Hepatocyte (in vitro differentiated cells): ENCODE data around the gene FIS1. TPM values are rescaled to one million over a fixed set of nuclear protein-coding genes. Genes with fewer than 3 reads are reported as not detected.
A peak's percentile ranks its signal among the peaks of the same experiment; 100 is the strongest.

Experiments
- DNase-seq: peaks from one replicate; pipeline ENCODE4 v3.0.0-alpha.2; 2016; ENCODE audit warnings: low spot score
- H2AFZ ChIP-seq: fragments of 200-600 bp; sonication (generic); 2 replicates; pipeline ENCODE4 v1.6.0; 2016; ENCODE audit warnings: antibody characterized with exemption, mild to moderate bottlenecking
- H3K27ac ChIP-seq: fragments of 200-600 bp; sonication (generic); 2 replicates; pipeline ENCODE4 v1.5.1; 2016; ENCODE audit warnings: mild to moderate bottlenecking
- H3K27me3 ChIP-seq: fragments of 200-600 bp; sonication (generic); 2 replicates; pipeline ENCODE4 v1.6.1; 2016
- H3K36me3 ChIP-seq: fragments of 200-600 bp; sonication (generic); replicated peaks from 2 replicates; pipeline ENCODE4 v1.5.1; 2016; ENCODE audit warnings: low read depth; ENCODE audit not compliant: insufficient read depth
- H3K4me1 ChIP-seq: fragments of 200-600 bp; sonication (generic); 2 replicates; pipeline ENCODE4 v1.5.1; 2016; ENCODE audit warnings: mild to moderate bottlenecking, moderate library complexity; ENCODE audit not compliant: insufficient read depth
- H3K4me2 ChIP-seq: fragments of 200-600 bp; sonication (generic); 2 replicates; pipeline ENCODE4 v1.6.0; 2016
- H3K4me3 ChIP-seq: fragments of 200-600 bp; sonication (generic); 2 replicates; pipeline ENCODE4 v1.5.1; 2016; ENCODE audit warnings: mild to moderate bottlenecking
- H3K79me2 ChIP-seq: fragments of 200-600 bp; sonication (generic); 2 replicates; pipeline ENCODE4 v1.6.0; 2017; ENCODE audit warnings: mild to moderate bottlenecking
- H3K9me2 ChIP-seq: fragments of 200-600 bp; sonication (generic); replicated peaks from 2 replicates; pipeline ENCODE4 v1.6.0; 2017; ENCODE audit warnings: mild to moderate bottlenecking; ENCODE audit not compliant: insufficient read depth
- H3K9me3 ChIP-seq: fragments of 200-600 bp; sonication (generic); 2 replicates; pipeline ENCODE4 v1.5.1; 2016; ENCODE audit warnings: low read depth, mild to moderate bottlenecking
- H4K20me1 ChIP-seq: fragments of 200-600 bp; sonication (generic); 2 replicates; pipeline ENCODE4 v1.6.0; 2016; ENCODE audit warnings: mild to moderate bottlenecking; ENCODE audit not compliant: insufficient read depth, poor library complexity, severe bottlenecking
- CTCF ChIP-seq: fragments of 200-600 bp; sonication (generic); IDR thresholded peaks from 2 replicates; pipeline ENCODE4 v1.5.1; 2016; ENCODE audit warnings: antibody characterized with exemption, mild to moderate bottlenecking; ENCODE audit not compliant: poor library complexity
- EZH2 ChIP-seq: fragments of 200-600 bp; sonication (generic); IDR thresholded peaks from 2 replicates; pipeline ENCODE4 v1.6.1; 2016; ENCODE audit warnings: antibody characterized with exemption, mild to moderate bottlenecking, borderline replicate concordance
- EZH2phosphoT487 ChIP-seq: fragments of 200-600 bp; sonication (generic); IDR thresholded peaks from one replicate; pipeline ENCODE4 v1.6.1; 2018; ENCODE audit warnings: antibody characterized with exemption, mild to moderate bottlenecking, low read depth, moderate library complexity; ENCODE audit not compliant: unreplicated experiment, severe bottlenecking
- WGBS: methylation state at CpG from one replicate; pipeline ENCODE4 v1.1.6; 2016; ENCODE audit warnings: low lambda C conversion rate; ENCODE audit errors: missing lambda C conversion rate; 5-methylcytosine and 5-hydroxymethylcytosine counted together
- polyA plus RNA-seq: library from polyadenylated mRNA; unstranded; fragments of >200 nt; fragmentation: Nextera tagmentation; extraction: Ambion mirVana; gene quantifications from 2 replicates; pipeline ENCODE4 v1.2.1, GENCODE V29; 2016
- total RNA-seq: library from RNA; depleted of rRNA; stranded (reverse); fragments of >200 nt; gene quantifications from 2 replicates; pipeline ENCODE4 v1.2.3, GENCODE V29; 2014

The FIS1 gene
- total and polyA plus RNA-seq, 2 experiments from 2014 or later = 150 to 193 TPM

- H4K20me1 ChIP-seq = no peaks in the 10 kb centered on the region
- TF ChIP-seq EZH2phosphoT487 = no peak
- H3K27me3 ChIP-seq = no peaks in the 10 kb centered on the region
- no peaks in the 10 kb centered on the region for H3K9me2 ChIP-seq
- peaks cover 21% of the 10 kb centered on the region for H3K4me1 ChIP-seq
- H3K27ac ChIP-seq = peak overlapping the region; percentile 92
- no peak for DNase-seq
- under 1% methylated on average over 30 of the region's 34 CpGs for WGBS
- peak overlapping the region; percentile 62 for H2AFZ ChIP-seq
- no peaks in the 10 kb centered on the region for H3K36me3 ChIP-seq
- H3K9me3 ChIP-seq = no peaks in the 10 kb centered on the region
- H3K79me2 ChIP-seq = peaks cover 55% of the 10 kb centered on the region
- H3K4me2 ChIP-seq = peak overlapping the region; percentile 82
- peak overlapping the region; percentile 33 for H3K4me3 ChIP-seq
These were observed 28.0 kb downstream of the FIS1 start for GRCh38 chr7:101216860-101217387.

DNA sequence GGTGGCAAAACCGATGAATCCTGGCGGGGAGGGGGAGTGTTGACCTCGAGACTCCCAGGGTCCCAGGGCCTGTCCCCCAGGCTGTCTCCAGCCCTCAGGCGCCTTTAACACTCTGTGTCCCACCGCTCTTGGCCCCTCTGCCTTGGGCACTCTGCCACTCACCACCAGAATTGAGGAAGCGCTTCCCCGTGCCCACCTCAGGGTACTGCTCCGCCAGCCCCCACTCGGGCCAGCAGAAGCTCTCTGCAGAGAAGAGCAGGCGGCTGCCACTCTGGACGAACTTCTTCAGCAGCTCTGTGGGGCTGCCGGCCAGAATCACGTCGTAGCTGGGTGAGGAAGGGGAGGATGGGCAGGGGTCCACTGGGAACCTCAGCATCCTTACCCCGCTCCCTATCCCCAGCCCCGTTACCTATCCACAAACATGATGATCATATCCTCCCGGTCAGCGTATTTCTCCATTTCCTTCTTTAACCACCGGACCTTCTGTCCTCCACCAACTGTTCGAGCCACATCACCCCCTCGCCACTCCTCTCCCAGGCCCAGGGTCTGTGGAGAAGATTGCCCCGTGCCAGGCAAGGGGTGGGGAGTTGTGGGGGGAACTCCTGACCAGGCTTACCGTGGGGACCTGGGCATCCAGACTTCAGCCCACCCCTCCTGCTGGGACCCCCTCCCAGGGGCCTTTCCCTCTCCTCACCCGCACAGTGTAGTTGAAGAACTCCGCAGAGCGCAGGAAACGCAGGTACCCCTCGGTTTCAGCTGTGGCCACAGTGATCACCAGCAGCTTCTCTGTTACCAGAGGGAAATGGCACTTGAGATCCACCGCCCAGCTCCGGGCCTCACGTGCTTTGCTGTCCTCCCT lies 28.7 kb downstream of the FIS1 start:
- Histone ChIP-seq H3K4me2 (peak overlapping the region; percentile 82), H4K20me1 (no peaks in the 10 kb centered on the region), H3K27me3 (no peaks in the 10 kb centered on the region), H3K36me3 (no peaks in the 10 kb centered on the region), H3K79me2 (peaks cover 49% of the 10 kb centered on the region), H3K27ac (peak overlapping the region; percentile 92), H3K4me3 (peak overlapping the region; percentile 33), H3K9me3 (no peaks in the 10 kb centered on the region), H3K4me1 (peaks cover 21% of the 10 kb centered on the region), H3K9me2 (no peaks in the 10 kb centered on the region), H2AFZ (peak overlapping the region; percentile 62)
- TF ChIP-seq EZH2phosphoT487 (no peak), CTCF (no peak), EZH2 (no peak)
- 67% methylated on average over 30 of the region's 31 CpGs for WGBS
- DNase-seq = no peak

DNA sequence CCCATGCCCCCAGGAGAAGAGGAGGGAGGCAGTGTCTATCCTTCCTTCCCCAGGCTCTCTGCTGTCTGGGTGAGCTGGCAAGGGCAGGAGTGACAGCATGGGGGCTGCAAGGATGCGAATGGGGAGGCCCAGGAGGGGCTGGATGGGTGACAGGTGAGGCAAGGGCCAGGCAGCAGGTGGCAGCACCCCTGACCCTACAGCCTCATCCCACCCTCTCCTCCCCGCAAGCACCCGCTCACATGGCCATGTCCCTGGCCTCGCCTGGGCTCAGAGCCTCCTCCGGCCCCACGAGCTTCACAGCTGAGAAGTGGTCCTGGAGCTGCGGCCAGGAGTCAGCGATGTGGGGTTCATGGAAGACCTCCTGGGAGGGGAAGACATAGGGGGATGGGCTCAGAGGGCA lies 32.9 kb downstream of the FIS1 start:
- peaks cover 18% of the 10 kb centered on the region for H3K79me2 ChIP-seq
- H3K27ac ChIP-seq = no peak overlapping the region
- no peaks in the 10 kb centered on the region for H3K9me2 ChIP-seq
- no peak for DNase-seq
- no peak overlapping the region for H3K4me2 ChIP-seq
- H3K4me3 ChIP-seq = no peak overlapping the region
- H3K36me3 ChIP-seq = no peaks in the 10 kb centered on the region
- 96% methylated on average over 8 of the region's 8 CpGs for WGBS
- TF ChIP-seq EZH2 = no peak
- TF ChIP-seq CTCF = no peak
- H2AFZ ChIP-seq = no peak overlapping the region
- H3K4me1 ChIP-seq = peaks cover 8% of the 10 kb centered on the region
- H4K20me1 ChIP-seq = no peaks in the 10 kb centered on the region
- H3K27me3 ChIP-seq = no peaks in the 10 kb centered on the region
- H3K9me3 ChIP-seq = no peaks in the 10 kb centered on the region

DNA sequence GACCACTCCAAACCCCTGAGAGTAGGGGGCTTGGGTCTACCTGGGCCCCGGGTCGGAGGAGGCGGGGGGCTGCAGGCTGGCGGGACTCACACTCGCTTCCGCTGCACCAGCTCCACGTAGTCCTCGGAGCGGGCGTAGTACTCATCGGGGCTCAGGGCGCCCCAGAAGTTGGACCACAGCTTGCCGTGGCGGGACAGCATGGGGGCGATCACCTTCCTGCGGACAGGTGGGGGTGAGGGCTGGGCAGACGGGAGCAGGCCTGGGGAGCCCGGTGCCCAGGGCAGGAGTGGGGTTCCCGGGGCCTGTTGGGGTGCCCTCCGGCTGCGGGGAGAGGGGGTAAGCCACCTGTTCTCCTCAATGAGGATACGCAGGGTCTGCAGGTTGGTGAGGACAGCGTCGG lies 33.4 kb downstream of the FIS1 start:
- TF ChIP-seq EZH2 (no peak), EZH2phosphoT487 (no peak), CTCF (no peak)
- no peaks in the 10 kb centered on the region for H4K20me1 ChIP-seq
- no peak overlapping the region for H2AFZ ChIP-seq
- no peaks in the 10 kb centered on the region for H3K9me3 ChIP-seq
- no peaks in the 10 kb centered on the region for H3K27me3 ChIP-seq
- H3K4me1 ChIP-seq = peaks cover 6% of the 10 kb centered on the region
- WGBS = 98% methylated on average over 21 of the region's 24 CpGs
- no peaks in the 10 kb centered on the region for H3K36me3 ChIP-seq
- peaks cover 13% of the 10 kb centered on the region for H3K79me2 ChIP-seq
- no peak overlapping the region for H3K4me3 ChIP-seq
- H3K27ac ChIP-seq = no peak overlapping the region
- no peak for DNase-seq
- H3K9me2 ChIP-seq = no peaks in the 10 kb centered on the region
- H3K4me2 ChIP-seq = no peak overlapping the region
